GM21423 (cell line): ENCODE results near the gene GPR137.
A peak's percentile ranks its signal among the peaks of the same experiment; 100 is the strongest.

Experiments used
- ATAC-seq: cut with Tn5 transposase; IDR thresholded peaks from one replicate; pipeline ENCODE4 v1.9.1; 2021; ENCODE audit warnings: mild to moderate bottlenecking, moderate library complexity; ENCODE audit not compliant: unreplicated experiment

GPR137 gene

GRCh38 chr11:64263021-64263946 lies 22.4 kb upstream of the GPR137 start:
- no peak for ATAC-seq

DNA sequence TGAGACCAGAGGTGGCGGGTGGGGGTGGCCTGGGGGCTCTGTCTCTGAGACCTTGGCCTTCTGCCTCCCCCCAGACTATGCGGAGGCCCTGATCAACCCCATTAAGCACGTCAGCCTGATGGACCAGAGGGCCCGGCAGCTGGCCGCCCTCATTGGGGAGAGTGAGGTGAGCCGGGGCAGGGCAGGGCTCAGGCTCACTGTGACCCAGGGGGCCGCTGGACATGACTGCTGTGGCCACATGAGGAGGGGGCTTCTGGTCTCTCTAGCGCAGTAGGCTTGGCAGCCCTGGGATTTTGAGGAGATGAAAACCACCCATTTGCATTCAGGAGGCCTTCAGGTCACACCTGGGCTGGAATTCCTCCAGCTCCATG lies 21.7 kb upstream of the GPR137 start:
- no peak for ATAC-seq

DNA sequence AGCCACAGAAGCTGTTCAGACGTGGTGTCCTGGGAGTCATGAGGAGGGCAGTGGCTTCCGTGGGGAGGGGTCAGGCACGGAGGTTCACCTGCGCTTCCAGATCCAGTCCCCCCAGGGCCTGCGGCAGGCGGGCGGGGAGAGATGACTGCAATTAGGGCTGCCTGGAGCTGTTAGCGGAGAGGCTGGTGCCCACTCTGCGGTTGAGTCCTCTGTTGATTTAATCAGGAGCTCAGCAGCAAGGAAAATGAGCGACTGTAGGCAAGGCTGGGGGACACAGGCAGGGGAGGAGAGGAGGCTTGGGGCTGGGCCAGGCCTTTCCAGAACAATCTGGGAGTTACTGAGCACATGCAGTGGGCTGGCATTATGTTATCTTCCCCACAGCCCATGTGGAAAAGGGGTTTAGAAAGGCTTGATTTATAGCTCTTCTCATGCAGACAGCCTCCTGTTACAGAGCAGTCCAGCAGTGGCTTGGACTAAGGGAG lies 21.2 kb upstream of the GPR137 start:
- no peak for ATAC-seq

- ATAC-seq = no peak
Observed at GRCh38 chr11:64265176-64266160, 20.2 kb upstream of the GPR137 start.

GRCh38 chr11:64266339-64266738 lies 19.3 kb upstream of the GPR137 start:
- no peak for ATAC-seq

- no peak for ATAC-seq
Observed at GRCh38 chr11:64267207-64267945, 18.3 kb upstream of the GPR137 start.

DNA sequence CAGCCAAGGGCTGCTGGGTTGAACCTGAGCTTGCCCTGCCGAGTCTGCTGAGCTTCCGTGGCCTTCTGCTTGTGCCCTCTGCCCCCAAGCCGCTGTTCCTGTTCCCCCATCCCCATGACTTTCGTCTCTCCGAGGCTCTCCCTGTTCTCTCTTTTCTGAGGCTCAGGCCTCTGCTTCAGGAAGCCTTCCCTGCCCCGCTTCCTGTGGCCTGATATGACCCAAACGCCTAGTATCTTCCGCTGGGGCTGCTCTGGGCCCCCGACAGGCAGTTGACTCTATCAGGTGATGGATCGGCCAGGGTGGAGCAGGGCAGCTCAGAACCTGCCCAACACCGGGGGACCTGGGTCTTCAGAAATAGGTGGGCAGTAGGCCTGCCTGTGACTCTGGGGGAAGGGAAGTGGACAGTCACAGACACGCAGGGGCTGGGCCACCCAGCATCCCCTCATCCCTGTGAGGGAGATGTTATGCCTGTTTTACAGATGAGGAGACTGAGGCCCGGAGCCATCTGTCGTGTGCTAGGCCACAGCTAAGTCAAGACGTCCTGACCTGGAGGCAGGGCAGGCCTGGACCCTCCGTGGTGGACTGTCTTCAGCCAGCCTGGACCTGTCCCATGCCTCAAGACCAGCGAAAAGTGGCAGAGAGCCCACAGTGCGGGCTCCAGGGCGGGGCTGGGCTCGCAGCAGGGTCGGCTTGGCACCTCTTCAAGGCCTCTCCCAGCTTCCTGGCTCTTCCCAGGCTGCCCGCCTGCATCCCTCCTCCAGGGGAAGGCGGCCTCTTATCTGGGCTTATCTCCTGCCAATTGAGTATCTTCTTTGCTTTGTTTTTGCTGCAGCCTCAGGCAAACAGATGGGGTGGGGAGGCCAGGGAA lies 17.4 kb upstream of the GPR137 start:
- ATAC-seq = no peak

- ATAC-seq = peak; percentile 10
Observed at GRCh38 chr11:64268893-64269539, 16.6 kb upstream of the GPR137 start.

- peak; percentile 64 for ATAC-seq
Observed at GRCh38 chr11:64269540-64270220, 16.0 kb upstream of the GPR137 start.

DNA sequence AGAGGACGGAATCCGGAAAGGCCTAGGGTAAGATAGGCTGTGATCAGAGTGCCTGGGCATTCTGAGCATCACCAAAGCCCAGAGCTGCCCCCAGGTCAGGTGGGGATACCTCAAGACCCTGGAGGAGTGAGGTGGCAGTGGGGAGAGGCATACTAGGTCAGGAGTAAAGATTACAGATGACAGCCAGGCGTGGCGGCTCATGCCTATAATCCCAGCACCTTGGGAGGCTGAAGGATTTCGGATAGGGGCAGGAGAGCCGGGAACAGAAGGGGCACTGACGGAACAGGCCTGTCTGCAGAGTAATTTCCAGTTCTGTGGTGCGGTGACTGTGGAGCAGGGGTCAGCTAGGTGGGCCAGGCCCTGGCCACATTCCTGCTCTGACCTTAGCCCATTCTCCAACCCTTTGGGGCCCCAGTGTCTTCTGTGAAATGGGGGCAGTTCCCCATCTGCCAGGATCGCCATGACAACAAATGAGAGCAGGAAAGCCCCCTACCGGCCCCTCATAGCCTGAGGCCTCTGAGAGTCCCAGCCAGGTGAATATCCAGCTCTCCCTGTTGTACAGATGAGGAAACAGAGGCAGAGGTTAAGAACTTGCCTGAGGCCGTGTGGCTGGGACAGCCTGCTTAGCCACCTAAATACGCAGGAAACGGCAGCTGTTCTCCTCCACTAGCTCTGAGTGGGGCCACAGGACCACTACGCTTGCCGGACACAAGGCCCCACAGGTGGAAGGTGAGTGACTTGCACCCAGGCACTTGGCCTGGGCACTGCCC lies 10.4 kb upstream of the GPR137 start:
- ATAC-seq = no peak

- ATAC-seq = no peak
Observed at GRCh38 chr11:64275841-64276240, 9.8 kb upstream of the GPR137 start.

- ATAC-seq = no peak
Observed at GRCh38 chr11:64276653-64277431, 8.8 kb upstream of the GPR137 start.

DNA sequence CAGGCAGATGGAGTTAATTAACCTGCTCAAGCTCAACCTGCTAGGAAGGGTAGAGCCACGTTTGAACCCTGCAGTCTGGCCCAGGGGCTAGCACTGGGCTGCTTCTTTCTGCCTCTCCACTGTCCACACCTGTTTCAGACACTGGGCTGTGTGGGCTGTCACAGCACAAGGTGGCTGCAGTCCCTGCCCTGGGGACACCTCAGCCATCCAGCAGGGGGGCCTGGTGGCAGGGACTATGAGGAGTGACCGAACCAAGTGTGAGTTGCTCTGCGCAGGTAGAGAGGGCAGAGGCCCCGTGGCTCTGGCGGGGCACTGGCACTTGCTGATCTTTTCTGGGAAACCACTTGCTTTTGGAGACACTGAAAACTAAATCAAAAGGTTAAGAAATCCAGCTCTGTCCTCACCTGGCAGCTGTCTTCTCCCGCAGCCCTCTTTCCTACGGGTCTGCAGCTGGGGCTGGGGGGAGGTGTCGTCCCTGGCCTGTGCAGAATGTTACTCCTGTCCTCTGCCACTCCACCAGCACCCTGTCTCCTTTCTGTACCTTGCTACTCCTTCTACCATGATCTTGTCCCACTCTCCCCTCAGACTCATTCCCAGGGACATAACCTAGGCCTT lies 7.0 kb upstream of the GPR137 start:
- no peak for ATAC-seq

- ATAC-seq = no peak
Observed at GRCh38 chr11:64281957-64282770, 3.5 kb upstream of the GPR137 start.

DNA sequence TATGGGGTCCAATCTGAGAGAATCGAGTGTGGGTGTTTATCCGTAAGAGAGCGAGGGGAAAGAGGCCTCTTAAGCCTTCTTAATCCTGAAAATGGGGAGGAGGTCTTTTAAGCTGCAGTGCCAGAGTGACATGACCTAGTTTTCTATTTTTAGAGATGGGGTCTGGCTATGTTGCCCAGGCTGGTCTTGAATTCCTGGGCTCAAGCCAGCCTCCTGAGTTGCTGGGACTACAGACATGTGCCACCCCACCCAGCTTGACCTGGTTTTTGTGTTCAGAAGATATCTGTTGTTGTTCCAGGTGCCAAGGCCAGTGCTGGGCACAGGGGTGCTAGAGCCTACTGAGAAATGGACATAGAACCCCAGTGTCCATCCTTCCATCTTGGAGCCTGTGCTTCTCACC lies 2.6 kb upstream of the GPR137 start:
- no peak for ATAC-seq
